ENCODE results near the gene HPS5.

- TF ChIP-seq CTCF (IDR thresholded peaks at IDR 0.05): no peak
- TF ChIP-seq POLR2A (IDR thresholded peaks at IDR 0.05): no peak
Observed at GRCh38 chr11:18332302-18332701, 10.4 kb upstream of the HPS5 start.

Measured in adrenal gland (tissue), 5 donors.